Activated CD4-positive, CD25-positive, alpha-beta regulatory T cell treated with anti-CD3 and anti-CD28 coated beads, Interleukin-2, amount 50 U/mL, for 72 hours (primary cell): ENCODE measurements around the gene PAMR1.

Source experiments
- DNase-seq: peaks from one replicate; pipeline ENCODE4 v3.0.0; 2021

The PAMR1 gene

DNA sequence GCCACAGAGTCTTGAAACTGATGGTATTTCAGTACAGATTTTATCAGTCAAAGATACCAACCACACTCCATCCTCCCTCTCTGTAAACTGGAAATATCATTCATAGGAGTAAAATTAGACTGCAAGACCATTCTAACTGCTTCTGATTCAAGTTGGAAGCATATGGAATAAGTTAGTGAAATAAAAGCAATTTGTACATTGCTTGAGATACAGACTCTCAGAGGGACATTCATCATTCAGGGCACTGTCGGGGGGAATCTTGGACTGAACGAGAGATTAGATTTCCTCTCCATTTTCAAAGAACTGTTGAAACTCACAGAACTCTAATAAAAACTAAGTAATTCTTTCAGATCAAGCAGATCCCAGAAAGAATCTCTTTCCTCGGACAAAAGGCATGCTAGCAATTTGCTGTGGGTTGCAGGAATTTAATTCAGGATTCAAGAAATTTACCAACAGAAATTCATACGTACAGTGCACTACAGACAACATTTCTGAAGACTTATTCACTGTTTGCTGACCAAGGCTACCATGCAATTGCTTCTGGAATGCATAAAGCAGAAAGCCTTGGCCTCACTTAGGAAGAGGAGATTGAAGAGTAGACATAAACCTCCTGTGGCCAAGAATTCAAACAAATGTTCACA is 34.1 kb downstream of the PAMR1 start:
- DNase-seq, result no peak

GRCh38 chr11:35488117-35488516 is 37.3 kb downstream of the PAMR1 start:
- no peak for DNase-seq

GRCh38 chr11:35487532-35488078 is 37.8 kb downstream of the PAMR1 start:
- no peak for DNase-seq

GRCh38 chr11:35486934-35487333 is 38.5 kb downstream of the PAMR1 start:
- no peak for DNase-seq

DNA sequence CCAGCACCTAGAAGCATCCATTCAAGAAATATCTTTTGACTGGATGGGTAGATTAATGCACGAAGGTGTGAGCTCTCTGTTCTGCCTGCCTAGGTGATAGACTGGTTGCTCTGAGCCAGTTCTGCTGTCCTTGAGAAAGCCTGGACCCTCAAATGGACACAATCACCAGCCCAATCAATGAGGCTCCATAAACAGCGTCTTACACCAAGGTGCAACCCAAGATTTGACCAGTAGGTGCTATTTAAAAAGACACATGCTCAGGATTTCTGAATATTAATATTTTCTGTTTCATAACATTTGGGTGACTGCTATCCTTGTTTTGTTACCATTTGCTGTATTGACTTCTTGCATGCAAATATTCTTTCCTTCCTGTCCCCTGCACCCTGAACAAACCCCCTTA is 39.0 kb downstream of the PAMR1 start:
- no peak for DNase-seq

- DNase-seq, result peak; percentile 78
Measured at GRCh38 chr11:35485656-35486322, 39.6 kb downstream of the PAMR1 start.

DNA sequence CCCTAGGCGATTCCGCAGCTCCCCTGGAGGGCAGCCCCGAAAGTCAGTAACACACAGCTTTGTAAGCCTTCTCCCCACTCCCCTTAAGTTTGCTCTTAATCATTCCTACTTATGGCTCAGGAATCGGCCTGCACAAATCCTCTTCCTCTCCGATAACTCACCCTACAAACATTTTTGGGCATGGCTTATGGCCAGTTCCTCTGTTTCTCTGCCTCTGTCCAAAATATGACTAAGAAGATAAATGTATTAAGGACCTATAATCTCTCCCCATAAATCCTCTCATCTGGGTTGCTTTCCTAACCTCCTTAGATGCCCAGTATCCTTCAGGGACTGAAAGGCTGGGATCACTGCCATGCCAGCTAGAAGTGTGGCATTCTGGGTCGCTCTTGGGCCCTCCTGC is 41.0 kb downstream of the PAMR1 start:
- no peak for DNase-seq

- DNase-seq, result no peak
Measured at GRCh38 chr11:35483131-35483820, 42.1 kb downstream of the PAMR1 start.

GRCh38 chr11:35479731-35480130 is 45.7 kb downstream of the PAMR1 start:
- no peak for DNase-seq

GRCh38 chr11:35478471-35479091 is 46.8 kb downstream of the PAMR1 start:
- no peak for DNase-seq

- no peak for DNase-seq
Measured at GRCh38 chr11:35477901-35478300, 47.5 kb downstream of the PAMR1 start.

- DNase-seq, result no peak
Measured at GRCh38 chr11:35474688-35475087, 50.7 kb downstream of the PAMR1 start.

DNA sequence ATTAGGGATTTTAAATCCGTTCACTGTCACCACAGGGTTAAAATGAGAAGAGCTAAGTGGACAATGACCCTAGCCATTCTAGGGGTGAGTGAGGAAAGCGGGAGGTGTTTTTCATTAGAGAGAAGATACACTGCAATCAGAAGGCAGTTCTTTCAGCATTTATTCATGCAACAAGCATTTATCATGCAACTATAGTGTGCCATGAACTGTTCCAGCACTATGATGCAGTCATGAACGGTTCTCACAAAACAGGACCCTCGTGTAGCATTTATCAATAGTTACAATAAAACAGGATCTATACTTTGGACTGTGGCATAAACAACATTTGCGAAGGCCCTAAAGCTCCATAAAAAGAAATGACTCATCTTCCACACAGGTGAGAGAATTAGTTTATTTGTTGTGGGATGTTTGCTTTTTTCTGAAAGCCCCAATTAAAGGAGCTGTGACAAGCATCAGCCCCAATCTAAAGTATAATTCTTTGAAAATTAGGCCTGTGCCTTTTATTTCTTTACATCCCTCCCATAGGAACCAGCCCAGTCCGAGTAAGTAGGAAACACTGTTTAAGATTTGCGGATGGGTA is 51.5 kb downstream of the PAMR1 start:
- DNase-seq, result no peak

GRCh38 chr11:35470616-35471015 is 54.8 kb downstream of the PAMR1 start:
- DNase-seq, result no peak

- no peak for DNase-seq
Measured at GRCh38 chr11:35466058-35466457, 59.4 kb downstream of the PAMR1 start.

- DNase-seq, result no peak
Measured at GRCh38 chr11:35464308-35464707, 61.1 kb downstream of the PAMR1 start.

DNA sequence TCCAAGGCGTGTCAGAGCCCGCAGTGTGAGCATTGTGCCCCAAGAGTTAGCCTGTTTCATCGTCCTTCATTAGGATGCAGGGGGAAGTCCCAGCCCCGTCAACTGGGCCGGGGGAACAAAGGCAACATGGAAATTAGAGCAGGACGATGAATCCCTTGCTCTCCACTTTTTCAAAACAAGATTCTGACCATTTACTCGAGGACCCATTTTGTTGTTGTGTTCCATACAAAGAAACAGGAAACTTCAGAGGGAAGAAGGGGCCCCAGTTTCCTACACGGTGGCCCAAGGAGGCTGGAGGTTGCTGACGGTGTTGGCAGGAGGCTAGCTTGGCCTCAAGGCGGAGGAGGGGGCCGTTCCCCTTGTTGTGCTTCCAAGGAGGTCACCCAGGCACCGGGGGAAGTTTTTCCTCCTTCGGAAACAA is 62.1 kb downstream of the PAMR1 start:
- no peak for DNase-seq

DNA sequence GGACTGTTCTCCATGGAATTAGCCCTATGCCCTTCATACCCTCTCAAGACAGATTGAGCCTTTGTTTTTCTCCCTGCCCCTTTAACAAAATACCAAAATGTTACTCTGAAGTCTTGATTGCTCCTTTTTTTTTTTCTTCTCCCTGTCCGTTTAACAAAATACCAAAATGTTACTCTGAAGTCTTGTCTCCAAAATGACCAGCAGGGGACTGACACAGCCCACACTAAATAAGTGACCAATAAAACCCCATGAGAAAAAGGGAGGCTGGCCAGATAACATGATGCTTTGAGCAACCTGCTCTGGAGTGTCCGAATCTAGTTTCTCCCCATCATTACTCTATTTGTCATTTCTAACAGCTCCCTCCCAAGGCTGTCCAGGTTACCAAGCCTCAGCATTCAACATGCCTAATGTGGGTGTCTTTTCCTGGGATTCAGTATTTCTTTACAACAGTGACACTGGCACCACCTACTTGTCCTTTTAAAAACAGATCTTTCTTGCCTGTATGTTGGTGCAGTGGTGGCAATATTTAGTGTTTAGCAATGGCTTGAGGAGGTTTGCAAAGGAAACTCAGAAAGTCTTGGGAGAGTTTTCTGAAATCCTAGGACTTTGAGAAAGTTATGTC is 63.4 kb downstream of the PAMR1 start:
- no peak for DNase-seq

GRCh38 chr11:35459489-35459888 is 65.9 kb downstream of the PAMR1 start:
- no peak for DNase-seq

GRCh38 chr11:35458846-35459245 is 66.6 kb downstream of the PAMR1 start:
- DNase-seq, result no peak

DNA sequence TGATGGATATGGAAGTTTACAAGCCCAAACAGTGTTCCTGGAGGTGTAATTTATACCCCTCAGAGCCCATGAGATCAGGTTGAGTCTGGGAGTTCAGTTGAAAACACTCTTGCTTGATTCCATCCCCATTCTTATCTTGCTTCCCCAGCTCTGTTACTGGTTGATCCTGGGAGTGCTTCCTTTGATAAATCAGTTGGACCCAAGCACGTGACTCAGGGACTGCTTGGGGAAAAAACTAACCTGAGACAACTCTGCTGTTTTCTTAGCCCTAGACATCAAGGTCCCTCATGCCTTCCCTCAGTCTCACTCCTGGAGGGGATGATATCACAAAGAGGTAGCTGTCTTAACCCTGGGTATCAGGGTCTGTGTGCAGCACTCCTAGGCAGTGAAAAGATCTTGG is 71.1 kb downstream of the PAMR1 start:
- no peak for DNase-seq

GRCh38 chr11:35436581-35437250 is 88.7 kb downstream of the PAMR1 start:
- no peak for DNase-seq
